HUDEP-2 (cell line): Measurements from ENCODE around the gene SHLD2.
A peak's percentile ranks its signal among the peaks of the same experiment; 100 is the strongest.
"Not testable (repeated sequence)": the region's sequence is repeated elsewhere in the genome, so short reads cannot be mapped to it uniquely, and the experiment has no call there.

Experiments used
- DNase-seq, 76 experiments: peaks; one replicate each; lab custom pipeline; 2025; ENCODE audit not compliant: unreplicated experiment in 76 of 76; lab: John Stamatoyannopoulos, UW

Gene SHLD2, protein sequence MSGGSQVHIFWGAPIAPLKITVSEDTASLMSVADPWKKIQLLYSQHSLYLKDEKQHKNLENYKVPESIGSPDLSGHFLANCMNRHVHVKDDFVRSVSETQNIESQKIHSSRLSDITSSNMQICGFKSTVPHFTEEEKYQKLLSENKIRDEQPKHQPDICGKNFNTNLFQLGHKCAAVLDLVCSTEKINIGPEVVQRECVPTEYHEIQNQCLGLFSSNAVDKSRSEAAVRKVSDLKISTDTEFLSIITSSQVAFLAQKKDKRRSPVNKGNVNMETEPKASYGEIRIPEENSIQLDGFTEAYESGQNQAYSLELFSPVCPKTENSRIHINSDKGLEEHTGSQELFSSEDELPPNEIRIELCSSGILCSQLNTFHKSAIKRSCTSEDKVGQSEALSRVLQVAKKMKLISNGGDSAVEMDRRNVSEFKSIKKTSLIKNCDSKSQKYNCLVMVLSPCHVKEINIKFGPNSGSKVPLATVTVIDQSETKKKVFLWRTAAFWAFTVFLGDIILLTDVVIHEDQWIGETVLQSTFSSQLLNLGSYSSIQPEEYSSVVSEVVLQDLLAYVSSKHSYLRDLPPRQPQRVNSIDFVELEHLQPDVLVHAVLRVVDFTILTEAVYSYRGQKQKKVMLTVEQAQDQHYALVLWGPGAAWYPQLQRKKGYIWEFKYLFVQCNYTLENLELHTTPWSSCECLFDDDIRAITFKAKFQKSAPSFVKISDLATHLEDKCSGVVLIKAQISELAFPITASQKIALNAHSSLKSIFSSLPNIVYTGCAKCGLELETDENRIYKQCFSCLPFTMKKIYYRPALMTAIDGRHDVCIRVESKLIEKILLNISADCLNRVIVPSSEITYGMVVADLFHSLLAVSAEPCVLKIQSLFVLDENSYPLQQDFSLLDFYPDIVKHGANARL

GRCh38 chr10:87094373-87095235, at the start of gene SHLD2, which contains the start of gene GLUD1:
SHLD2 (plus strand) TSS chr10:87095206; CDS start chr10:87151355, 56,149 bp downstream.
GLUD1 (minus strand) TSS chr10:87094843; CDS start chr10:87094769, 74 bp downstream.
- DNase-seq, result peak in 75 of 76 experiments; percentile 29 to 97 (median 83)

GRCh38 chr10:87045434-87045938, 49.5 kb upstream of the SHLD2 start:
- DNase-seq, result no peak

- DNase-seq, result peak in 7 of 76 experiments; percentile 4 to 22 (median 6)
Measured at GRCh38 chr10:87053111-87053510, 41.9 kb upstream of the SHLD2 start.

GRCh38 chr10:87053577-87054181, 41.3 kb upstream of the SHLD2 start:
- DNase-seq, result no peak

DNA sequence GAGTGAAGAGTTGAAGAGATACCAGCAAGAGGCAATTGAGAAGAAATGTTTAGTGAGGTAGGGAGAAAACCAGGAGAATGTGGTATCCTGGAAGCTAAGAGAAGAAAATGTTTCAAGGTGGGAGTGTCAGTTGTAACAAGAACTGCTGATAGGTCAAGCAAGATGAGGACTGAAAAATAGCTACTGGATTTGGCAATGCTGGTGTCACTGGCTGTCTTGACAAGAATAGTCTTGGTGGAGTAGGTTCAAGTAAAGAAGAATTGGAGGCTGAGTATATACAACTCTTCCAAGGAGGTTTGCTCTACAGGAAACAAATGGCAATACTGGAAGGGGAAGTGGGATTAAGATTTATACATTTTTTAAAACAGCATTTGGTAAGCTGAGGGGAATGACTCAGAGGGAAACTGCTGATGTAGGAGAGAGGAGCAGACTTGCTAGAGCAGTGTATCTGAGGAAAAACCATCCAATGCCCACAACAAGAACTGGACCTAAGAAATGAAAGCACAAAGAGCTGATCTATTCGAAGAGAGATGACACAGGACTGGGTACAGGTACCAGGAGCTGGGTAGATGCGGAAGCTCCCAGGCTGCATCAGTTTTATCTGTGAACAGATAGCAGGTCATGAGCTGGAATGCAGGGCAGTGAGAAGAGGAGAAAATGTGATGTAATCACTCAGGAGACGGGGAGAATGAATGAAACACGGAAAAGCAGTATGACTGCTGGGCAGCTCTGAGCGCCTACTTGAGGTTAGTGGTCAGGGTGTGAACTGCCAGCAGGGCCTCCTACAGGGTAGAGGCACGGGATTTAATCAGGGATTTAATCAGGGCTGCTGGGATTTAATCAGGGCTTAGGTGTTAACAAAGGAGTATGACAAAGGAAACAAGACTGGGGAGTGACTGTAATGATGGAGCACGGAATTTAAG, 40.4 kb upstream of the SHLD2 start:
- DNase-seq, result no peak

GRCh38 chr10:87058171-87058570, 36.8 kb upstream of the SHLD2 start:
- no peak for DNase-seq

DNA sequence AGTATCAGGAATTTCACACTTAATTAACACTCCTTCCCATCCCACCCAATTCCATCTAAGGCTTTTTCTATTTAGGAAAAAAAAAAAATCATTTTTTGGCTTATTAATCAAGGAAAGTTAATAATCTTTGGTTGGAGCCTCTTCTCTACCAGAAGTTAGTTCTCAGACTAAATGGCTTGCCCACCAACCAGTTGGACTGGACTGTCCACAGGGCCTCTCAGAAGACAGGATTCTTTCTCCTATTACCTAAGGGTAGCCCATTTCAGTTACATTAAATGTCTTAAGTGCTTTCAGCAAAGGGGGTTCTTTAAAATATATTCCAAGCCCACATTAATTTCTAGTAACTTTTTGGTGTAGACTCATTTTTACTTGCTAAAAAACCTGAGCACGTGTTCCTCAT, 35.6 kb upstream of the SHLD2 start:
- DNase-seq, result no peak

GRCh38 chr10:87060280-87060928, 34.6 kb upstream of the SHLD2 start:
- no peak for DNase-seq

DNA sequence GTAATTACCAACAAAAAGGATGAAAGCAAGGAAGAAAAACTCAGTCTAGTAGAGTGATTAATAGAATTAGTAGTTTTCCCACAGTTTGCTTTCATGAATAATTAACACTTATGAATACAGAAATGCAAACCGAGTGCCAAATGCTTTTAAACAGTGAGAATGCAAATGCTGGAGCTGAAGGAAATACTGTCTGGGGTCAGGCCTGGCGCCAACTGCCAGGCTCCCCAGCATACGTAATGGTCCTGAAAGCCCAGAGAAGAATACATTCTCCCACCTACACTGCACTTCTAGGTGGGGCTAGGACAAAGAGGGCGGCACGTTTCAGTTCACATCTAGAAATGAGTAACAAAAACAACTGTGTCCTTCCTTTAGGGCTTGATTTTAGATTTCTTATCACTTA, 30.4 kb upstream of the SHLD2 start:
- no peak for DNase-seq

DNA sequence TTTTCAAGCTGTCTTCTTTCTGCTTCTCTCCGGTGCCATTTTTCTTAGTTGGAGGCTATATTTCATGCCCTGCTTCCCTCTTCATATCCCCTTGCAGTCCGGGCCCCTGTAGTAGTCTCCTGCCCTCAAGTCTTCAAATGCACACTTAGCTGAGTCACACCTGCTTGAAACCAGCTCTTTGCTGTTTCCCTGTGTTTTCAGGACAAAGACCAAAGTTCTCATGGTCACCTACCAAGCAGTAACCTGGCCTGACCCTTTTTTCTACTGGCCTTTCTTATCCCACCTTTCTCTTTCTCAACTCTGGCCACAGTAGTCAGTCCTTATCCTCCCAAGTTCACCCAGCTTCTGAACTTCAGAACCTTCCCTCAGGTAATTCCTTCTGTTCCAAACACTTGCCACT, 28.8 kb upstream of the SHLD2 start:
- DNase-seq, result no peak

DNA sequence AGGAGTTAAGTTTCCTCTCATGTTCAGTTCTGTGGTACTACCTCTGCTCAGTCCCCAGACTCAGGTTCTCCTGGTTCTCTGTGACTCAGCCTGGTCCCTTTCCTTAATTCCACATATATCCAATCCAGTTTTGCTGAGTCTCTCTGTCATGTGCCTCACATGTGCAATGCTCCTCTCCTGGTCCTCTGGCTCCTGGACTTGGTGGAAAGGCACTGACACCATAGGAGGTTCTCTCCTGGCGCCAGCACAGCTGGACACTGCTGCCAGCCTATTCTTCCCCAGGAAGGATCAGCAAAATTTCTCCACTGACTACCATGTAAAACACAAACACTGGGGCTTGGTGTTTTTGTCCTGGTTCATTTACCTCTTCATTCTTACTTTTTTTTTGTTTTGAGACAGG, 28.1 kb upstream of the SHLD2 start:
- DNase-seq, result no peak

GRCh38 chr10:87068281-87068680, 26.7 kb upstream of the SHLD2 start:
- no peak for DNase-seq

DNA sequence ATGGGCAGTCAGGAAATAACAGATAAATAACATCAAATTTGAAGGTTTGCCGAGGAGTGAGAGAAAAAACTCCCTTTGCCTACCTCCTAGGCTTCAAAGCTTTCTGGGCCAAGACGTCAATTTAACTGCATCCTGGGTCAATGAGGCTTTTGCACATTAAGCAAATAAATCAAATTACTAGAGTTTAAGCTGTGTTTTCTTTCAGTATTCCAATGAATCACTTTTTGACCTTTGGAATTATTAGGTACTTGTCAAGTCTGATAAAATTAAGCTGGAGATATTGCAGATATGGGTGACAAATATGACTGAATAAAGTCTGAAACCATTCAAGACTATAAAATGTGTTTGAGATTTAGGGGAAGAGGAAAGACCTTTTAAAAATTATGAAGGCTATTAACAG, 22.6 kb upstream of the SHLD2 start:
- no peak for DNase-seq

GRCh38 chr10:87076421-87076820, 18.6 kb upstream of the SHLD2 start:
- DNase-seq, result not testable (repeated sequence)

DNA sequence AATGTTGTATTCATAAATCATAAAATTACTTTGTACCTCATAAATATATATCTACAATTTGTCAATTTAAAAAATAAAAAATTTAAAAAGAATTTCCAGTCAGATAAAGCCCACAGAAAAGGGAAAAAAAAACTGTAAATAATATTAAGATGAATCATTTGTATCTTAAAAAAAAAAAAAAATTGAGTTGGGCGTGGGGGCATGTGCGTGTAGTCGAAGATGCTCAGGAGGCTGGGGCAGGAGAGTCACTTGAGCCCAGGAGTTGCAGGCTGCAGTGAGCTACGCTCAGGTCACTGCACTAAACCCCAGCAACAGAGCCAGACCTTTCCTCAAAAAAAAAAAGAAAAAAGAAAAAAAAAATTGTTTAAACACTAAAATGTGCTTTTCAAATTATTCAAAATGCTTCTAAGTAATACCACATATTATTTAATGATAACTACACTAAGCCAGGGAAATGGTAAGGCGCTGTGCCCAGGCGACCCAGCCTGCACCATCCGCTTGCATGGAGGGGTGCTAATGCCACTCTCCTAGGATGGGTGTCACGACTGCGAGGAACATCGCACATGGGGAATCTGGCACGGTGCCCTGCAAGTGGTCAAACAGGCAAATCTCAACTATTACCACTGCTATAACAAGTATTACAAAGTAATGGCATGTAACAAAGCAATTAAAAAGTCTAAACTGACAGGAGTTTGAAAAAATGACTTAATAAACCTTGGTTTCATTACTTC, 15.7 kb upstream of the SHLD2 start:
- no peak for DNase-seq

- not testable (repeated sequence) for DNase-seq
Measured at GRCh38 chr10:87080621-87081020, 14.4 kb upstream of the SHLD2 start.

DNA sequence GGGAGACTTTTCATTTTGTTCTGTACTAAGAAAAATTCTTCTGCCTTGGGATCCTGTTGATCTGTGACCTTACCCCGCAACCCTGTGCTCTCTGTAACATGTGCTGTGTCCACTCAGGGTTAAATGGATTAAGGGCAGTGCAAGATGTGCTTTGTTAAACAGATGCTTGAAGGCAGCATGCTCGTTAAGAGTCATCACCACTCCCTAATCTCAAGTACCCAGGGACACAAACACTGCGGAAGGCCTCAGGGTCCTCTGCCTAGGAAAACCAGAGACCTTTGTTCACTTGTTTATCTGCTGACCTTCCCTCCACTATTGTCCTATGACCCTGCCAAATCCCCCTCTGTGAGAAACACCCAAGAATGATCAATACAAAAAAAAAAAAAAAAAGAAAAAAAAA, 13.4 kb upstream of the SHLD2 start:
- DNase-seq, result not testable (repeated sequence)

- DNase-seq, result not testable (repeated sequence)
Measured at GRCh38 chr10:87082219-87082618, 12.8 kb upstream of the SHLD2 start.
